Neuronal stem cell (in vitro differentiated cells): Measurements from ENCODE around the gene IPO9.

Experiments used
- DNase-seq: peaks from one replicate; pipeline ENCODE4 v3.0.0-alpha.2; 2013; ENCODE audit warnings: low spot score
- H2AFZ ChIP-seq: one replicate; pipeline ENCODE4 v1.6.1; 2013; ENCODE audit warnings: mild to moderate bottlenecking, low read length, inconsistent platforms
- H2AK5ac ChIP-seq: 2 replicates; pipeline ENCODE4 v1.6.1; 2013; ENCODE audit warnings: low read depth, mild to moderate bottlenecking, inconsistent platforms, low read length, moderate library complexity, mixed read lengths
- H2BK120ac ChIP-seq: 2 replicates; pipeline ENCODE4 v1.6.1; 2013; ENCODE audit warnings: low read depth, mild to moderate bottlenecking, inconsistent platforms, low read length, moderate library complexity, mixed read lengths
- H2BK12ac ChIP-seq: one replicate; pipeline ENCODE4 v1.6.1; 2013; ENCODE audit warnings: low read length, inconsistent platforms
- H2BK15ac ChIP-seq: 2 replicates; pipeline ENCODE4 v1.6.1; 2013; ENCODE audit warnings: mild to moderate bottlenecking, low read length, inconsistent platforms, mixed read lengths
- H2BK5ac ChIP-seq: one replicate; pipeline ENCODE4 v1.6.1; 2013; ENCODE audit warnings: inconsistent platforms, mild to moderate bottlenecking, low read length, moderate library complexity
- H3K14ac ChIP-seq: one replicate; pipeline ENCODE4 v1.6.1; 2013; ENCODE audit warnings: low read length, inconsistent platforms
- H3K18ac ChIP-seq: 2 replicates; pipeline ENCODE4 v1.6.1; 2013; ENCODE audit warnings: low read length, inconsistent platforms
- H3K23ac ChIP-seq: 2 replicates; pipeline ENCODE4 v1.6.1; 2013; ENCODE audit warnings: low read depth, mild to moderate bottlenecking, mixed read lengths, low read length, inconsistent platforms; ENCODE audit not compliant: poor library complexity
- H3K27ac ChIP-seq: replicated peaks from 3 replicates; pipeline ENCODE4 v1.5.1; 2013; ENCODE audit warnings: low read length, inconsistent platforms
- H3K27me3 ChIP-seq, 3 experiments: 2 replicates each; pipeline ENCODE4 v1.6.1; 2013; ENCODE audit warnings: low read length in 3 of 3, mild to moderate bottlenecking in 2 of 3, inconsistent platforms in 1 of 3, low read depth in 1 of 3, mixed read lengths in 1 of 3, moderate library complexity in 1 of 3; ENCODE audit not compliant: control insufficient read depth in 3 of 3, insufficient read depth in 3 of 3
- H3K36me3 ChIP-seq, 2 donors: replicated peaks in 1 of 2; 2 replicates each; pipeline ENCODE4 v1.6.1; 2013; ENCODE audit warnings: low read length in 2 of 2; ENCODE audit not compliant: control insufficient read depth in 2 of 2, insufficient read depth in 2 of 2
- H3K4ac ChIP-seq: 2 replicates; pipeline ENCODE4 v1.6.1; 2013; ENCODE audit warnings: inconsistent platforms, mild to moderate bottlenecking, low read length, moderate library complexity
- H3K4me1 ChIP-seq, 2 donors: 1 replicate in 1 of 2; 2 replicates in 1 of 2; pipeline ENCODE4 v1.6.1; 2013; ENCODE audit warnings: low read length in 2 of 2, low read depth in 1 of 2; ENCODE audit not compliant: control insufficient read depth in 2 of 2, insufficient read depth in 1 of 2
- H3K4me2 ChIP-seq: one replicate; pipeline ENCODE4 v1.6.1; 2013; ENCODE audit warnings: mild to moderate bottlenecking, low read length, inconsistent platforms; ENCODE audit not compliant: insufficient read depth, poor library complexity, severe bottlenecking
- H3K4me3 ChIP-seq, 2 donors: 2 replicates each; pipeline ENCODE4 v1.5.1; 2013; ENCODE audit warnings: low read length in 2 of 2, mild to moderate bottlenecking in 2 of 2, inconsistent platforms in 1 of 2, moderate library complexity in 1 of 2
- H3K79me1 ChIP-seq: one replicate; pipeline ENCODE4 v1.6.1; 2013; ENCODE audit warnings: low read depth, mild to moderate bottlenecking, inconsistent platforms, low read length, moderate library complexity
- H3K9ac ChIP-seq: one replicate; pipeline ENCODE4 v1.6.1; 2013; ENCODE audit warnings: mild to moderate bottlenecking, low read depth, low read length, inconsistent platforms; ENCODE audit not compliant: poor library complexity
- H3K9me3 ChIP-seq, 2 donors: replicated peaks in 1 of 2; 2 replicates each; pipeline versions ENCODE3 to v1.6.1; 2013; ENCODE audit warnings: low read length in 2 of 2, mild to moderate bottlenecking in 2 of 2, inconsistent platforms in 1 of 2, low read depth in 1 of 2, mixed read lengths in 1 of 2, moderate library complexity in 1 of 2; ENCODE audit not compliant: control insufficient read depth in 2 of 2, insufficient read depth in 1 of 2
- H4K8ac ChIP-seq: one replicate; pipeline ENCODE4 v1.6.1; 2013; ENCODE audit warnings: low read depth, mild to moderate bottlenecking, inconsistent platforms, low read length, moderate library complexity
- H4K91ac ChIP-seq: one replicate; pipeline ENCODE4 v1.6.1; 2013; ENCODE audit warnings: low read length, low read depth, mild to moderate bottlenecking, inconsistent platforms; ENCODE audit not compliant: poor library complexity
- WGBS, 2 donors: extraction: QIAGEN DNeasy Blood & Tissue Kit; methylation state at CpG; one replicate each; pipeline ENCODE4 v1.1.7; 2013; ENCODE audit warnings: missing lambda C conversion rate in 2 of 2, mixed read lengths in 1 of 2; ENCODE audit not compliant: insufficient read length in 2 of 2, insufficient replicate concordance in 1 of 2; ENCODE audit errors: extremely low coverage in 2 of 2; 5-methylcytosine and 5-hydroxymethylcytosine counted together

Gene IPO9

GRCh38 chr1:201880928-201881571 is 52.1 kb downstream of the IPO9 start:
- H3K27me3 ChIP-seq = peaks cover 0 to 9% (median 0%) of the 10 kb centered on the region in 3 experiments
- no peak overlapping the region for H2AFZ ChIP-seq
- DNase-seq = no peak
- no peak overlapping the region for H2BK120ac ChIP-seq
- H3K79me1 ChIP-seq = no peaks in the 10 kb centered on the region
- H3K18ac ChIP-seq = no peak overlapping the region
- no peak overlapping the region for H4K91ac ChIP-seq
- no peak overlapping the region for H4K8ac ChIP-seq
- H3K9me3 ChIP-seq = no peaks in the 10 kb centered on the region
- H3K23ac ChIP-seq = no peak overlapping the region
- no peak overlapping the region for H3K4me3 ChIP-seq
- H2AK5ac ChIP-seq = no peak overlapping the region
- H3K4me1 ChIP-seq = peaks cover 0 to 4% of the 10 kb centered on the region in 2 donors
- no peak overlapping the region for H3K9ac ChIP-seq
- H2BK5ac ChIP-seq = no peak overlapping the region
- H2BK12ac ChIP-seq = no peak overlapping the region
- H3K36me3 ChIP-seq = peaks cover 3 to 33% of the 10 kb centered on the region in 2 donors
- no peak overlapping the region for H2BK15ac ChIP-seq
- H3K14ac ChIP-seq = no peak overlapping the region
- H3K4ac ChIP-seq = no peak overlapping the region
- H3K4me2 ChIP-seq = no peak overlapping the region
- H3K27ac ChIP-seq = no peak overlapping the region
- WGBS, 2 donors = no CpG with 5 or more reads among the region's 6 CpGs

- H3K4me3 ChIP-seq = no peak overlapping the region
- H4K8ac ChIP-seq = no peak overlapping the region
- H2BK15ac ChIP-seq = no peak overlapping the region
- no peak overlapping the region for H3K14ac ChIP-seq
- H3K4me2 ChIP-seq = no peak overlapping the region
- H3K4me1 ChIP-seq = peaks cover 0 to 4% of the 10 kb centered on the region in 2 donors
- H4K91ac ChIP-seq = no peak overlapping the region
- no peak overlapping the region for H2BK120ac ChIP-seq
- H2AK5ac ChIP-seq = no peak overlapping the region
- H3K23ac ChIP-seq = no peak overlapping the region
- H3K4ac ChIP-seq = no peak overlapping the region
- no peak overlapping the region for H3K18ac ChIP-seq
- H3K36me3 ChIP-seq = peaks cover 0 to 27% of the 10 kb centered on the region in 2 donors
- no peak overlapping the region for H3K9ac ChIP-seq
- peaks cover 0 to 13% (median 0%) of the 10 kb centered on the region in 3 experiments for H3K27me3 ChIP-seq
- no peak for DNase-seq
- WGBS, 2 donors = no CpG with 5 or more reads among the region's 1 CpG
- no peak overlapping the region for H2AFZ ChIP-seq
- no peak overlapping the region for H2BK5ac ChIP-seq
- H3K79me1 ChIP-seq = no peaks in the 10 kb centered on the region
- H3K27ac ChIP-seq = no peak overlapping the region
- H2BK12ac ChIP-seq = no peak overlapping the region
- no peaks in the 10 kb centered on the region for H3K9me3 ChIP-seq
These were observed 52.7 kb downstream of the IPO9 start for GRCh38 chr1:201881617-201882016.

- Histone ChIP-seq H3K36me3 (peaks cover 0 to 16% of the 10 kb centered on the region in 2 donors), H3K79me1 (no peaks in the 10 kb centered on the region), H2BK15ac (no peak overlapping the region), H3K4me3 (no peak overlapping the region), H4K8ac (no peak overlapping the region), H2BK12ac (no peak overlapping the region), H3K4me2 (no peak overlapping the region), H3K4me1 (peaks cover 0 to 4% of the 10 kb centered on the region in 2 donors), H3K27ac (no peak overlapping the region), H3K9ac (no peak overlapping the region), H2BK120ac (no peak overlapping the region), H3K18ac (no peak overlapping the region), H3K9me3 (no peaks in the 10 kb centered on the region), H2BK5ac (no peak overlapping the region), H3K27me3 (peaks cover 0 to 24% (median 0%) of the 10 kb centered on the region in 3 experiments), H2AFZ (no peak overlapping the region), H3K14ac (no peak overlapping the region), H2AK5ac (no peak overlapping the region), H4K91ac (no peak overlapping the region), H3K23ac (no peak overlapping the region), H3K4ac (no peak overlapping the region)
- WGBS, 2 donors = no CpG with 5 or more reads among the region's 2 CpGs
- no peak for DNase-seq
These were observed 53.7 kb downstream of the IPO9 start for GRCh38 chr1:201882665-201883132.

- Histone ChIP-seq H3K4ac (no peak overlapping the region), H2AFZ (no peak overlapping the region), H3K18ac (no peak overlapping the region), H3K23ac (no peak overlapping the region), H3K4me1 (peaks cover 2 to 6% of the 10 kb centered on the region in 2 donors), H2BK15ac (no peak overlapping the region), H3K27ac (no peak overlapping the region), H4K8ac (no peak overlapping the region), H2BK5ac (no peak overlapping the region), H3K9ac (no peak overlapping the region), H4K91ac (no peak overlapping the region), H3K14ac (no peak overlapping the region), H3K4me3 (no peak overlapping the region), H3K4me2 (no peak overlapping the region), H3K36me3 (peaks cover 0 to 11% of the 10 kb centered on the region in 2 donors), H3K9me3 (no peaks in the 10 kb centered on the region), H3K27me3 (peaks cover 0 to 30% (median 0%) of the 10 kb centered on the region in 3 experiments), H3K79me1 (no peaks in the 10 kb centered on the region), H2BK12ac (no peak overlapping the region), H2BK120ac (no peak overlapping the region), H2AK5ac (no peak overlapping the region)
- DNase-seq = no peak
- WGBS, 2 donors = no CpG with 5 or more reads among the region's 3 CpGs
These were observed 54.3 kb downstream of the IPO9 start for GRCh38 chr1:201883266-201883665.
